Pons (tissue), 1 donor: ENCODE data around the gene HTT.

Source experiments
- DNase-seq: peaks from one replicate; pipeline ENCODE4 v3.0.0-alpha.2; 2016; ENCODE audit warnings: low spot score

Gene HTT

DNA sequence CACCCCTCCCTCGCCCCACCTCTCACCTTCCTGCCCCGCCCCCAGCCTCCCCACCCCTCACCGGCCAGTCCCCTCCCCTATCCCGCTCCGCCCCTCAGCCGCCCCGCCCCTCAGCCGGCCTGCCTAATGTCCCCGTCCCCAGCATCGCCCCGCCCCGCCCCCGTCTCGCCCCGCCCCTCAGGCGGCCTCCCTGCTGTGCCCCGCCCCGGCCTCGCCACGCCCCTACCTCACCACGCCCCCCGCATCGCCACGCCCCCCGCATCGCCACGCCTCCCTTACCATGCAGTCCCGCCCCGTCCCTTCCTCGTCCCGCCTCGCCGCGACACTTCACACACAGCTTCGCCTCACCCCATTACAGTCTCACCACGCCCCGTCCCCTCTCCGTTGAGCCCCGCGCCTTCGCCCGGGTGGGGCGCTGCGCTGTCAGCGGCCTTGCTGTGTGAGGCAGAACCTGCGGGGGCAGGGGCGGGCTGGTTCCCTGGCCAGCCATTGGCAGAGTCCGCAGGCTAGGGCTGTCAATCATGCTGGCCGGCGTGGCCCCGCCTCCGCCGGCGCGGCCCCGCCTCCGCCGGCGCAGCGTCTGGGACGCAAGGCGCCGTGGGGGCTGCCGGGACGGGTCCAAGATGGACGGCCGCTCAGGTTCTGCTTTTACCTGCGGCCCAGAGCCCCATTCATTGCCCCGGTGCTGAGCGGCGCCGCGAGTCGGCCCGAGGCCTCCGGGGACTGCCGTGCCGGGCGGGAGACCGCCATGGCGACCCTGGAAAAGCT is at the start of gene HTT, which contains the start of gene HTT-AS:
TSS of gene HTT (plus strand) at position 604 of the 768 bp plus-strand sequence. CDS start at position 749, 145 bp downstream.
TSS of gene HTT-AS (minus strand) at position 461 of the 768 bp plus-strand sequence.
- DNase-seq = peak; percentile 96

- no peak for DNase-seq
Observed at GRCh38 chr4:3025881-3026280, 48.6 kb upstream of the HTT start.

- DNase-seq = no peak
Observed at GRCh38 chr4:3026540-3026939, 47.9 kb upstream of the HTT start.

GRCh38 chr4:3029464-3029863 is 45.0 kb upstream of the HTT start:
- DNase-seq = no peak

GRCh38 chr4:3030566-3031356 is 43.7 kb upstream of the HTT start:
- DNase-seq = no peak

- DNase-seq = no peak
Observed at GRCh38 chr4:3031357-3032082, 43.0 kb upstream of the HTT start.

DNA sequence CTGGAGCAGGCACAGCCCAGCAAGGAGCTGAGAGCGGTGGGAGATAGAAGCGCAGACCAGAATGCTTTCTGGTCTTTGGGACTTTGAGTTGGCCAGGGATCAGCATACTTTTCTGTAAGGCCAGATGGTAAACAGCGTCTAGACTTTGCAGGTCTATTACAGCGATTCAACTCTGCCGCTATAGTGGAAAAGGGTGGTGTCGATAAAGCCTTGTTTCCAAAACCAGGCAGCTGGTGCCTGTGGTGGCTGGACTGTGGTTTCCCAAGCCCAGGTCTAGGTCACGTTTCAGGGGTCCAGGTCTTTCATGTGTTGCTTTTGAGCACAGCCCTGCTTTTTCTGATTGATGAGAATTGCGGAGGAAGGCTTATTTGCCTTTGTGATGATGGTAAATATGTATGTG is 40.2 kb upstream of the HTT start:
- DNase-seq = no peak

DNA sequence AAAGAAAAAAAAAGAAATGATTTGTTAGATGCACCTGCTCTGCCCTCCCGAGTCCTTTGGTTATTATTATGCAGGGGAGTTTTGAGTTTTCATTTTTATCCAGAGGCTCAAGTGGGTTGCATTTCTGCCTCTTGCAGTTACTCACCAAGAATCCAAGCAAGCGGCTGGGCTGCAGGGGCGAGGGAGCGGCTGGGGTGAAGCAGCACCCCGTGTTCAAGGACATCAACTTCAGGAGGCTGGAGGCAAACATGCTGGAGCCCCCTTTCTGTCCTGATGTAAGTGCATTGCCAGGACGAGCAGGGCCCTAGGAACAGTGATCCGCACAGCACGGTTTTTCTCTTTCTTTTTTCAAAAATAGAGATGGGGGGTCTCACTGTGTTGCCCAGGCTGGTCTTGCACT is 39.2 kb upstream of the HTT start:
- no peak for DNase-seq

- no peak for DNase-seq
Observed at GRCh38 chr4:3035674-3036073, 38.8 kb upstream of the HTT start.

- no peak for DNase-seq
Observed at GRCh38 chr4:3036131-3036952, 38.1 kb upstream of the HTT start.

DNA sequence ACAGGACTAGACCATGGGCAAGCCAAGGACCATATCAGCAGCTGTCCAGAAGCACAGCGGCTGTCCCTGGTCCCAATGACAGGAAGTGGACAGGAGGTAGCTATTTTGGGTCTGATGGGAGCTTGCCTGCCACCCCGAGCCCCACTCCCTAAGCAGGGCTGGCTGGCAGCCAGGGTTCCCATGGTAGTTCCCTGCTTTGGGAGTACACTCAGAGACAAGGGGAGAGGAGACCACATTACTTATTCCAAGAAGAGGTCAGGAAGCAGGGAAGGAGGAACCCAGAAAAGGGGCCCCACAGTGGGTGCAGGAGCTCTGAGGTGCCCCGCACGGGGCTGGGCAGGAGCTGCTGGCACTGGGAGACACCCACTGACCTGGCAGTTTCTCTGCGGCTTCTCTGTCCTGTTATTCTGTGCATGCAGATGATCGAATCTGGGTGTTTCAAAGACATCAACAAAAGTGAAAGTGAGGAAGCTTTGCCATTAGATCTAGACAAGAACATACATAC is 36.5 kb upstream of the HTT start:
- DNase-seq = no peak

DNA sequence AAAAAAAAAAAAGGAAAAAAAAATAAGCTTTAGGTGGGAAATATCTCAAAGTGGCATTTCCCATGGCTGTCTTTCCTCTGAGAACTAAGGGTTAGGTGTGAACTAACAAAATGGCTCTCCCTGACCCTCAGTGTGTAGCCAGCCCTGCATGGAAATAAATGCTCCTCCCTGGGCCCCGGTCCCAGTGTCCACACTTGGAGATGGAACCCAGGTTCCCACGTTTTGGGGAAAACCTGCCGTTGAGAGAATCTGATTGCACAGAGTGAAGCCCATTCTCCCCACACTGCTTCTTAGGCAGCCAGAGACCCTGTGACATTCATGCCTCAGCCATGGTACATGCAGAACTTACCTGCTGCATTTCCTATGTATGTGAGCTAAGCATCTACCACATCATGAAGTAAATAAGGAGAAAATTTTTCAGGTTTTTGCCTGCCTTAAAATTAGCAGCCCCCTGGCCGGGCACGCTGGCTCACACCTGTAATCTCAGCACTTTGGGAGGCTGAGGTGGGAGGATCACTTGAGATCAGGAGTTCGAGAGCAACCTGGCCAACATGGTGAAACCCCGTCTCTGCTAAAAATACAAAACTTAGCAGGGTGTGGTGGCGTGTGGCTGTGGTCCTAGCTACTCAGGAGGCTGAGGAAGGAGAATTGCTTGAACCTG is 34.6 kb upstream of the HTT start:
- no peak for DNase-seq

DNA sequence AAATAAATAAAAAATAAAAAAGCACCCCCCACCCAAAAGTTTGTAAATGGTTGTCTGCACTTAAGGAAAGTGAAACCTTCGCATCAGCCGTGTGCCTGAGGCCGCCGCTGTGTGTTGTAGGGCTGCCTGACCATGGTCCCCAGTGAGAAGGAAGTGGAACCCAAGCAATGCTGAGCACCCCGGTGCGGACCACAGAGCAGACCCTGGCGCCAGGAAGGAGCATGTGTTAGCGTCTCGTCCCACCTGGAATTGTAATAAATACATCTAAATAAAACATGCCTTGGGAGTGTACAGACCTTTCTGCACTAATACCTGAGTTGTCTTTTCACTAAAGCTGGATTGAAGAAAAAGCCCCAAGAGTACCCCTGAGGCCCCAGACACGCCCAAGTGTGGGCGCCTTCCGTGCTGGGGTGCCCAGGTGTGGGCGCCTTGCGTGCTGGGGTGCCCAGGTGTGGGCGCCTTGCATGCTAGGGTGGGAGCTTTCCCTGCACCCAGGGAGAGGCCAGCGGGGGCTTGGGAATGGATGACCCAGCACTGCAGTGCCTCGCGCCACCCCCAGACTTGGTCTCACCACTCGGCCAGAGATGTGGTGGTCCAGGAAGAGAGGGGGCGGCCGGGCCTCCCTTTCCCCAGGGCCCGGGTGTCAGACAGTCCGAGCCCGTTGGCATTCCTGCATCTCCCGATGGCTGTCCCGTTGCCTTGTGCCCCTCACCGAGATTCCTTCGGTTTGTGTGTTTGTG is 33.9 kb upstream of the HTT start:
- no peak for DNase-seq

DNA sequence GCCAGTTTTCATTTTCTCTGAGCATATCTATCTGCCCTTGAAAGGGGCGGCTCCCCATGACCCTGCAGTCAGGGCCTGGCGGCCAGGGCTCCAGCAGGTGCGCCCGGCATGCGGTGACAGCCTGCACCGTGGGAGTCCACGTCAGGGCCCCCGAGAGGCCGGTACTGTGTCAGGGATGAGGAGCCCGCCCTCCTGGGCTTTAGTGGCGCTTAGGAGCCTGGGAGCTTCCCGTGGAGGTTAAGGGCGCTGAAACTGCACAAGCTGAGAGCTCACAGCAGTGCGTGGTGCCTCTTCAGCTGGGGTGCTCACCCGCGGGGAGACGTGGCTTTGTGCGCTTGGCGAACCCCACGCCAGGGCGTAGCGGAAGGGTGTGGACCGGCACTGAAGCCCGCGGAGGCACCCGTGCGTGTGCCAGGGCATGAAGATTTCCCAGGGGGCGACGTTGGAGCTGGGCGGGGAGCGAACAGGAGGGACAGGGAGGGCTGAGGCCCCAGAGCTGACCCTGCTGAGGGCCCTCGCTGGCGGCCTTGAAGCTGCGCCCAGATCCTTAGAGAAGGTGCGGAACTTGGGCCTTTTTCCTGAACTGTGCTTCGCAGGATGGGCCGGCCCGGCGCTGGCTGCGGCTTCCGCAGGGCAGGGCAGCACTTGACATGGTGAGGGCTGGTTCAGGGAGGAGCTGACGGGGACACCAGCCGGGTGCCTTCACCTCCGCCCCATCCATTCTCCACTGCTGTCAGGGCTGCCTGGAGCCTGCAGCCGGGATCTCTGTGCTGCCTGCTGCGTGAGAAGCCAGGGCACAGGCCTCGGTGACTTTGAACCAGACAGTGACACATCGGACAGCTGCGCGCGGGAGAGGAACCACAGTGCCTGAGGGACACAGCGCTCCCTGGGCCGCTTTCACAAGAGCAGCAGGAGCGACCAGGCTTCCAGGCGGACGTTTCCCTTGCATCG is 33.0 kb upstream of the HTT start:
- no peak for DNase-seq

- DNase-seq = no peak
Observed at GRCh38 chr4:3042226-3042625, 32.3 kb upstream of the HTT start.

- DNase-seq = no peak
Observed at GRCh38 chr4:3043282-3044020, 31.0 kb upstream of the HTT start.

DNA sequence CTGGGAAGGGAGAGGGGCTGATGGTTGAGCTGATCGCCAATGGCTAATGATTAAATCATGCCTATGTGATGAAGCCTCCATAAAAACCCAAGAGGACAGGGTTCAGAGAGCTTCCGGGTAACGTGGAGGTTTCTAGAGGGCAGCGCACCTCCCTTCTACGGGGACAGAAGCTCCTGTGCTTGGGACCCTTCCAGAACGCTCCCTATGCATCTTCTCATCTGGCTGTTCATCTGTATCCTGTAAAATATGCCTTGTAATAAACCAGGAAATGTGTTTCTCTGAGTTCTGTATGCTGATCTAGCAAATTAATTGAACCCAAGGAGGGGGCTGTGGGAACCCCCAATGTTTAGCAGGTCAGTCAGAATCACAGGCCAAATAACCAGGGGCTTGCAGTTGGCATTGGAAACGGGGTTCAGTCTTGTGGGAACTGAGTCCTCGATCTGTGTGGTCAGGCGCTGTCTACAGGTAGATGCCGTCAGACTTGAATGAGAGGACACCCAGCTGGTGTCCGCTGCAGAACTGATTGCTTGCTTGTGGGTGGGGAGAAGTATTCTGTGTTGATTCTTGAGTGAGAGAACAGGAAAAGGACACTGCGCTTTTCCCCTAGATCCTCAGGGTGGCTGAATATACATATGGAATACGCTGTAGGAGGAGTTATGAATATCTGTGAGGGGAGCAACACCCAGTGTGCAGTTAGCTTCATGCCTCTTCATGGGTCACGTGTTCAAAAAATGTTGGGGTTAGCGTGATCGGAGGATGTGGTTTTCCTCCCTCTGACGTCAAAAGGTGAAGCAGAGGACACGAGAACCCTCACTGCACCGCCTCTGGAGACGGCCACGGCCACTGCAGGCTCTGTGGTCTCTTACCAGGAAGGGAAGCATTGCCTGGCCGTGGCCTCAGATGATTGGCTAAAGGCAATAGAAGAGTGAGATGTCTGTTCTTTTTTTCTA is 29.3 kb upstream of the HTT start:
- peak; percentile 34 for DNase-seq
